ENCODE measurements around the gene B4GALT5.

GRCh38 chr20:49669601-49670189, 44.0 kb downstream of the B4GALT5 start:
- TF ChIP-seq CTCF (IDR thresholded peaks at IDR 0.05) = no peak
- no peak for TF ChIP-seq POLR2A (IDR thresholded peaks at IDR 0.05)
